Measurements from ENCODE around the gene AKIRIN2. TPM values are rescaled to one million over a fixed set of nuclear protein-coding genes. Genes with fewer than 3 reads are reported as not detected.

The AKIRIN2 gene
- total and polyA plus RNA-seq, 9 of the 15 experiments (the other 6 are each of a cell fraction or from before 2014, with no cell fraction given), result 5.8 to 63.9 (median 28.1) TPM

GRCh38 chr6:87700397-87701343 lies 1.4 kb downstream of the AKIRIN2 start (continued):
- TF ChIP-seq MXI1 (IDR thresholded peaks at IDR 0.05; ENCODE audit: low read depth, low read length) (peak; percentile 51; the same call in 1 of the 2 replicates), ZNF316 (IDR thresholded peaks at IDR 0.05) (no peak), ZNF609 (CRISPR knock-in tag; IDR thresholded peaks at IDR 0.05; ENCODE audit: borderline replicate concordance) (no peak), NEUROD1 (IDR thresholded peaks at IDR 0.05; ENCODE audit: borderline replicate concordance, low read depth, low read length, partially characterized antibody) (no peak), SRSF1 (IDR thresholded peaks at IDR 0.05; ENCODE audit: low read depth, low read length) (no peak), SMAD2 (IDR thresholded peaks at IDR 0.05; ENCODE audit: low read depth, low read length) (no peak), EGR1 (conservative IDR thresholded peaks at IDR 0.05) (peak; percentile 57), TEAD4 (IDR thresholded peaks at IDR 0.05; ENCODE audit: low read length) (peak; percentile 26), TEAD4 (CRISPR knock-in tag; IDR thresholded peaks at IDR 0.05; ENCODE audit: borderline replicate concordance) (no peak), AFF1 (IDR thresholded peaks at IDR 0.05; ENCODE audit: low read depth in 1 of 2, partially characterized antibody in 2 of 2) (no peak), CREM (IDR thresholded peaks at IDR 0.05; ENCODE audit: low read depth) (peak; percentile 62; the same call in 1 of the 2 replicates), HMG20B (CRISPR knock-in tag; IDR thresholded peaks at IDR 0.05) (no peak), CREB1 (IDR thresholded peaks at IDR 0.05) (peak; percentile 9; the same call in 1 of the 2 replicates), CREB1 (CRISPR knock-in tag; IDR thresholded peaks at IDR 0.05) (no peak), DACH1 (IDR thresholded peaks at IDR 0.05; ENCODE audit: partially characterized antibody) (peak; percentile 35), FOXJ3 (CRISPR knock-in tag; IDR thresholded peaks at IDR 0.05) (0 out of 2 replicates have a peak, but pooled peaks have one; percentile 47), ZNF589 (CRISPR knock-in tag; IDR thresholded peaks at IDR 0.05; ENCODE audit: low read depth) (0 out of 2 replicates have a peak, but pooled peaks have one; percentile 23), ELF2 (CRISPR knock-in tag; IDR thresholded peaks at IDR 0.05) (0 out of 2 replicates have a peak, but pooled peaks have one; percentile 25), RAD21 (CRISPR knock-in tag; conservative IDR thresholded peaks at IDR 0.05 in 1 of 2, IDR thresholded peaks at IDR 0.05 in 1 of 2) (peak in 1 of 2 experiments; percentile 4; a peak in 1 of 4 replicates)
